Fibroblast of the aortic adventitia (primary cell): ENCODE data around the gene RABGEF1. TPM values are rescaled to one million over a fixed set of nuclear protein-coding genes. Genes with fewer than 3 reads are reported as not detected.
"Not testable (repeated sequence)": the region's sequence is repeated elsewhere in the genome, so short reads cannot be mapped to it uniquely, and the experiment has no call there.

Experiments used
- DNase-seq: peaks from one replicate; pipeline ENCODE4 v3.0.0-alpha.2; 2010; ENCODE audit warnings: low read depth
- H3K4me3 ChIP-seq: 2 replicates; pipeline ENCODE4 v1.5.1; 2011; ENCODE audit warnings: low read depth, mild to moderate bottlenecking, control low read depth, low read length, moderate library complexity
- total RNA-seq: library from RNA; depleted of rRNA; stranded (reverse); fragments of >200 nt; gene quantifications from 2 replicates; pipeline ENCODE4 v1.2.3, GENCODE V29; 2012; ENCODE audit warnings: low replicate concordance
- TF ChIP-seq, protein P1 (sequence below): IDR thresholded peaks from 2 replicates; pipeline ENCODE4 v1.5.1; 2011; ENCODE audit warnings: mild to moderate bottlenecking, low read length, control low read depth, inconsistent platforms; ENCODE audit not compliant: insufficient read depth

Gene RABGEF1
- total RNA-seq, 1 donor = 75.6 TPM

DNA sequence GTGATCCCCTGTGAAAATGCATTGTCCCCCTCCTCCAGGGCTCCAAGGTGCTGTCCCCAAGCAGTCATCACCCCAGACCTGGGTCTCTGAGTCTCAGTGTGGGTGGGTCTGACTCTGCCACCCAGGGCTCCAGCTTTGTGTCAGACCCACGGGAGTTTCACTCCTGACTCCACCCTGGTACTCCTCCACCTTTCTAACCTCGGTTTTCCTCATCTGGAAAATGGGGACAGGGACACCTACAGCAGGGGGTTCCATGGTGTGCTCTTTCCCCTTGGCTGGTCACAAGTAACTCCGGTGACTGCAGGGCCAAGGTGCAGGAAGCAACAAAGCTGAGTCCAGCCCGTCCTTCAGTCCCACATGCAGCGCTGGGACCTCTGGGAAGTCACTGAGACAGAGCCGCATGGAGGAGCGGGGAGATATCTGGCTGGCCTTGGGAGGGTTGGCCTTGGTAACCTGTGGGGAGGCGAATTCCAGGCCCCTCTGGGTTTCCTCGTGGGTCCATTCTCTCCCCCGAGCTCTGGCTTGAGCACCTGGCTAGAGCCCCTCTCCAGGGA is 41.8 kb upstream of the RABGEF1 start:
- TF ChIP-seq, protein P1, sequence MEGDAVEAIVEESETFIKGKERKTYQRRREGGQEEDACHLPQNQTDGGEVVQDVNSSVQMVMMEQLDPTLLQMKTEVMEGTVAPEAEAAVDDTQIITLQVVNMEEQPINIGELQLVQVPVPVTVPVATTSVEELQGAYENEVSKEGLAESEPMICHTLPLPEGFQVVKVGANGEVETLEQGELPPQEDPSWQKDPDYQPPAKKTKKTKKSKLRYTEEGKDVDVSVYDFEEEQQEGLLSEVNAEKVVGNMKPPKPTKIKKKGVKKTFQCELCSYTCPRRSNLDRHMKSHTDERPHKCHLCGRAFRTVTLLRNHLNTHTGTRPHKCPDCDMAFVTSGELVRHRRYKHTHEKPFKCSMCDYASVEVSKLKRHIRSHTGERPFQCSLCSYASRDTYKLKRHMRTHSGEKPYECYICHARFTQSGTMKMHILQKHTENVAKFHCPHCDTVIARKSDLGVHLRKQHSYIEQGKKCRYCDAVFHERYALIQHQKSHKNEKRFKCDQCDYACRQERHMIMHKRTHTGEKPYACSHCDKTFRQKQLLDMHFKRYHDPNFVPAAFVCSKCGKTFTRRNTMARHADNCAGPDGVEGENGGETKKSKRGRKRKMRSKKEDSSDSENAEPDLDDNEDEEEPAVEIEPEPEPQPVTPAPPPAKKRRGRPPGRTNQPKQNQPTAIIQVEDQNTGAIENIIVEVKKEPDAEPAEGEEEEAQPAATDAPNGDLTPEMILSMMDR = no peak
- no peak overlapping the region for H3K4me3 ChIP-seq
- DNase-seq = no peak

DNA sequence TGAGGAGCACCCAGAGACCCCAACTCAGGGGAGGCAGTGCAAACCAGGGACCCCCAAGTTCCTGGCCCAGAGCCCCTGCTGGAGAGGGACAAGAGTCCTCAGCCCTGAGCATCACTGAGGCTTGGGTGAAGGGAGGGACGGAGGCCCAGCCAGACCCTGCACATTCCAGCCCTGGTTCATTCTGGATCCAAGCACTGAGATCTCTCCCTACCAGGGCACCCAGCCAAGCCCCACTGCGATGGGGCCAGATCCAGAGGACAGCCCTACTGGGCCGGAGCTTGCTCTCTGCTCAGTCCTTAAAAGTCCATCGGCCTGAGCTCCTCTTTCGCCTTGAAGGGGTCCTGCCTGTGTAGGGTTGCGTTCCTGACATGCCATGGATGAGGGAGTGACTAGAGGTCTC is 40.5 kb upstream of the RABGEF1 start:
- TF ChIP-seq, protein P1 = no peak
- no peak overlapping the region for H3K4me3 ChIP-seq
- peak; percentile 65 for DNase-seq

DNA sequence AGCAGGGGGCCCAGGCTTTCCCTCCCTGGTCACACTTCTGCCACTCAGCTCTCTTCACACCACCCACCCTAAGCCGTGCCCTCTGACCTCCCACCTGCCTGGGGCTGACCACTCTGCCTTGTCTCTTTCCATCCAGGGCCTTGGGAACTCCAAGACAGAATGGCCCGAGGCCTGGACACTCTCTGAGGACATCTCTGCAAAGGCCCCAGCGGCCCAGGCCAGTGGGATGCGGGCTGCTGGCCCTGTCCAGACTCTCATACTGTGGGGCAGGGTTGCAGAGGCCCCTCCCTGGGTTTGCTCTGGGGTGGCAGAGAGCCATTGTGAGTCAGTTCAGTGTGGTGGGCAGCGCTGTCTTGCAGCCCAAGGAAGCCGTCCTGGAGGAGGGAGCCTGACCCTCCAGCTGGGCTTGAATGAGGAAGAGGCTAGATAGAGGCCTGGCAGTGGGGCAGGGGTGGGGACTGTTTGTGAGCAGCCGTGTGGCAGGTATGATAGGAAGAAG is 39.9 kb upstream of the RABGEF1 start:
- no peak for DNase-seq
- TF ChIP-seq, protein P1 = no peak
- H3K4me3 ChIP-seq = no peak overlapping the region

DNA sequence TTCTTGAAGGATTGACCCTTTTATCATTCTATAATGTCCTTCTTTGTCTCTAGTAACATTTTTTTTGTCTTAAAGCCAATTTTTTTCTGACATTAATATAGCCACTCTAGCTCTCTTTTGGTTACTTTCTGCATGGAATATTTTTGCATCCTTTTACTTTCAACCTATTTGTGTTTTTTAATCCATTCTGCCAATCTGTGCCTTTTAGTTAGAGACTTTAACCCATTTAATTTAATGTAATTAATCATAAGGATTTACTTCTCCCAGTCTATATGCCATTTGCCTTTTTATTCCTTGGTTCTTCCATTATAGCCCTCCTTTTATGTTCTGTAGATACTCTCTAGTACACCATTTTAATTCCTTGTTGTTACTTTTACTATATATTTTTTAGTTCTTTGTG is 32.7 kb upstream of the RABGEF1 start:
- H3K4me3 ChIP-seq = no peak overlapping the region
- TF ChIP-seq, protein P1 = no peak
- no peak for DNase-seq

DNA sequence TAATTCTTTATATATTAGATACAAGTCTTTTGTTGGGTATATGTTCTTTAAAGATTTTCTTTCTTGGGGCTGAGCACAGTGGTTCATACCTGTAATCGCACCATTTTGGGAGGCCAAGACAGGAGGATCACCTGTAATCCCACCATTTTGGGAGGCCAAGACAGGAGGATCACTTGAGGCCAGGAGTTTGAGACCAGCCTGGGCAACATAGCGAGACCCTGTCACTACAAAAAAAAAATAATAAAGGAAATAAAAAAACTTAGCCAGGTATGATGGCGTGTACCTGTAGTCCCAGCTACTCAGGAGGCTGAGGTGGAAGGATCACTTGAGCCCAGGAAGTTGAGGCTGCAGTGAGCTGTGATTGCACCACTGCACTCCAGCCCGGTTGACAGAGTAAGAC is 29.8 kb upstream of the RABGEF1 start:
- not testable (repeated sequence) for DNase-seq, H3K4me3 ChIP-seq

DNA sequence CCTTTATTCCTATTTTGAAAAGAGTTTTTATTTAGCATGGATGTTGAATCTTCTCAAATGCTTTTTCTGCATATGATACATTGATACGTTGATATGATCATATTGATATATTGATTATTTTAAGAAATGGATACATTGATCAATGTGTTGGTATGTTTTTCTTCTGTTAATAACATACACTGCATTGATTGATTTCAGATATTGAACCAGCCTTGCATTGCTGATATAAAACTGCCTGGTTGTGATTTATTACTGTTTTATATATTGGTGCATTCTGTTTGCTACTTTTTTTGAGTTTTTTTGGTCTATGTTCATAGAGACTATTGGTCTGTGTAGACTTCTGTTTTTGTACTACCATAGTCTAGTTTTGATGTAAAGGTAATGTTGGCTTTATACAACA is 26.8 kb upstream of the RABGEF1 start:
- TF ChIP-seq, protein P1 = no peak
- H3K4me3 ChIP-seq = no peak overlapping the region
- DNase-seq = no peak

DNA sequence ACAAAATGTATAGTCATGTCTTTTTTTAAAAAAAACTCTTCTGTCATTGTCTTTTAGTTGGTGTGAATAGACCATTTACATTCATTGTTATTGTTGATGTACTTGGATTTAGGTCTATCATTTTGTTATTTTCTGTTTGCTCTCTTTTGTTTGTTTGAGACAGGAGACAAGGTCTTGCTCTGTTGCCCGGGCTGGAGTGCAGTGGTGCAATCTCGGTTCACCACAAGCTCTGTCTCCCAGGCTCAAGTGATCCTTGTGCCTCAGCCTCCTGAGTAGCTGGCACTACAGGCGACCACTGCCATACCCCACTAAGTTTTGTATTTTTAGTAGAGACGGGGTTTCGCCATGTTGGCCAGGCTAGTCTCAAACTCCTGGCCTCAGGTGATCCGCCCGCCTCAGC is 23.9 kb upstream of the RABGEF1 start:
- DNase-seq, H3K4me3 ChIP-seq: not testable (repeated sequence)

DNA sequence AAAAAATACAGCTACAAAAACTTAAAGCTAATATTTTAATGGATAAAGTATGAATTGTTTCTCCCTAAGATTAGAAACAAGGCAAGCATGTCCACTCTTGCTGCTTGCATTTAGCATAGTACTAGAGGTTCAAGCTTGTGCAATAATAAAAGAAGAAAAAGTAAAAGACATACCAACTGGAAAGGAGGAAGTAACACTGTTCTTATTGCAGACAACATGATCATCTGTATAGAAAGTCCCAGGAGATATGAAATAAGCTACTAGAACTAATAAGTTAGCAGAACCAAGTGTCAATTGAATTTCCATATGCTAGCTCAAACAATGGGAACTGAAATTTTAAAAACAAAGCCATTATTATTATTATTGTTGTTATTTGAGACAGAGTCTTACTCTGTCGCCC is 20.0 kb upstream of the RABGEF1 start:
- DNase-seq = no peak
- no peak overlapping the region for H3K4me3 ChIP-seq
- TF ChIP-seq, protein P1 = no peak
